Fibroblast of lung (primary cell): ENCODE measurements around the gene SAFB. TPM values are rescaled to one million over a fixed set of nuclear protein-coding genes. Genes with fewer than 3 reads are reported as not detected.

ENCODE experiments used
- DNase-seq, 2 donors: peaks; one replicate each; pipeline versions ENCODE4 v3.0.0 to v3.0.0-alpha.2; 2010; ENCODE audit warnings: low read depth in 2 of 2
- H2AFZ ChIP-seq: 2 replicates; pipeline ENCODE4 v1.5.1; 2012; ENCODE audit warnings: low read length, control low read depth, inconsistent platforms
- H3K27ac ChIP-seq: 2 replicates; pipeline ENCODE4 v1.5.1; 2011; ENCODE audit warnings: low read length, control low read depth; ENCODE audit not compliant: insufficient read depth
- H3K27me3 ChIP-seq: 2 replicates; pipeline ENCODE4 v1.5.1; 2011; ENCODE audit warnings: mild to moderate bottlenecking, low read length; ENCODE audit not compliant: control insufficient read depth, insufficient read depth
- H3K36me3 ChIP-seq: 2 replicates; pipeline ENCODE4 v1.5.1; 2011; ENCODE audit warnings: low read length; ENCODE audit not compliant: control insufficient read depth, insufficient read depth
- H3K4me1 ChIP-seq: 2 replicates; pipeline ENCODE4 v1.5.1; 2011; ENCODE audit warnings: low read length; ENCODE audit not compliant: control insufficient read depth, insufficient read depth; ENCODE audit errors: extremely low read depth
- H3K4me2 ChIP-seq: 2 replicates; pipeline ENCODE4 v1.5.1; 2011; ENCODE audit warnings: low read length, control low read depth; ENCODE audit not compliant: insufficient read depth; ENCODE audit errors: extremely low read depth
- H3K4me3 ChIP-seq, 4 experiments: fragments of 200-600 bp in 1 of 4; sonication (generic) in 1 of 4; replicated peaks in 1 of 4; 2 replicates each; pipeline ENCODE4 v1.5.1; 2011 to 2016; ENCODE audit warnings: low read length in 4 of 4, low read depth in 3 of 4, mild to moderate bottlenecking in 3 of 4, control low read depth in 2 of 4, inconsistent platforms in 1 of 4, mixed read lengths in 1 of 4; ENCODE audit not compliant: insufficient read depth in 1 of 4; ENCODE audit errors: control extremely low read depth in 1 of 4
- H3K79me2 ChIP-seq: 2 replicates; pipeline ENCODE4 v1.5.1; 2012; ENCODE audit warnings: mild to moderate bottlenecking, low read length, inconsistent platforms; ENCODE audit not compliant: control insufficient read depth, insufficient read depth
- H3K9ac ChIP-seq: 2 replicates; pipeline ENCODE4 v1.5.1; 2011; ENCODE audit warnings: mild to moderate bottlenecking, low read length, control low read depth; ENCODE audit not compliant: insufficient read depth
- H3K9me3 ChIP-seq: 2 replicates; pipeline ENCODE4 v1.5.1; 2012; ENCODE audit warnings: low read depth, low read length; ENCODE audit not compliant: control insufficient read depth, insufficient read depth
- H4K20me1 ChIP-seq: 2 replicates; pipeline ENCODE4 v1.5.1; 2011; ENCODE audit warnings: low read length; ENCODE audit not compliant: control insufficient read depth, insufficient read depth; ENCODE audit errors: extremely low read depth
- EZH2 ChIP-seq: IDR thresholded peaks from 2 replicates; pipeline ENCODE4 v1.5.1; 2012; ENCODE audit warnings: low read length, control low read depth, mild to moderate bottlenecking; ENCODE audit errors: missing control alignments
- polyA plus RNA-seq, 2 donors: library from polyadenylated mRNA; depleted of rRNA in 1 of 2; stranded (reverse) in 1 of 2; unstranded in 1 of 2; fragments of >200 nt; gene quantifications; 2 replicates each; pipeline ENCODE4 v1.2.1, GENCODE V29; 2011 to 2012; ENCODE audit warnings: missing spikeins in 1 of 2
- total RNA-seq: library from RNA; depleted of rRNA; stranded (reverse); fragments of >200 nt; gene quantifications from 2 replicates; pipeline ENCODE4 v1.2.1, GENCODE V29; 2014
- TF ChIP-seq, protein P1 (sequence below), 2 donors: IDR thresholded peaks in 1 of 2; conservative IDR thresholded peaks in 1 of 2; 1 replicate in 1 of 2; 2 replicates in 1 of 2; pipeline ENCODE4 v1.5.1; 2011 to 2012; ENCODE audit warnings: low read length in 2 of 2, control low read depth in 1 of 2, inconsistent platforms in 1 of 2, low read depth in 1 of 2, mild to moderate bottlenecking in 1 of 2

The SAFB gene
- total and polyA plus RNA-seq, 2 donors (not counting 1 experiment from before 2014, with no cell fraction given), result 28.0 to 51.0 TPM

DNA sequence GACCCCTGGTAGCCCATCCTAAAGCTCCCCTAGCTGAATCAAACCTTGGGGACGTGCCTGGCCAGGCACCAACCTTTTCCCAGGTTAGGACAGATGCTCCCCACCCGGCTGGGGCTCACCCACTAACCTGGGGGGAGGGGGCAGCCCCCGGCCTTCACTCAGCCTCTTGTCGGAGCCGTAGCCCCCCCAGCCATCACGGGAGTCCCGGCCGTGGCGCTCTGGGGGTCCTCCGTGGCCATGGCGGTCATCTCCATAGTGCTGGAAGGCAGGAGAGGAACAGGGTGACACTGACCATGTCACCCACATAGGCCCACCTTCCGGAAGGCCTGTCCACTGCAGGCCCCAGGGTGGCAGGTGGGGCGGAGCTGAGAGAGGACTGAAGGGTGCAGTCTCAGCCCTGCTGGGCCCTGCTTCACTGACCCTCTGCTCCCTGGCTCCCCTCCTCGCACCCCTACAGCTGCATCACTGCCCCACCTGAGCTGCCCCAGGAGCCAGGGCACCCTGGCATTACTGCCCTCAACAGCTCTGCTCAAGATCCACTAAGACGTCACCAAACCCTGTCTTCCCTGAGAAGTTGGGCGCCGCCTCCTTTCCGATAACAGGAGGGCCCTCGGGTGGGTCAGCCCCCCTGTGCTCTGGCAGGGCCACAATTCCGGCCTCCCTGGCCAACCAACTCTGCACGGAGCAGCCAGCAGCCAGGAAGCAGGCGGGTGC lies 32.6 kb upstream of the SAFB start:
- no peak for TF ChIP-seq EZH2
- TF ChIP-seq, protein P1, sequence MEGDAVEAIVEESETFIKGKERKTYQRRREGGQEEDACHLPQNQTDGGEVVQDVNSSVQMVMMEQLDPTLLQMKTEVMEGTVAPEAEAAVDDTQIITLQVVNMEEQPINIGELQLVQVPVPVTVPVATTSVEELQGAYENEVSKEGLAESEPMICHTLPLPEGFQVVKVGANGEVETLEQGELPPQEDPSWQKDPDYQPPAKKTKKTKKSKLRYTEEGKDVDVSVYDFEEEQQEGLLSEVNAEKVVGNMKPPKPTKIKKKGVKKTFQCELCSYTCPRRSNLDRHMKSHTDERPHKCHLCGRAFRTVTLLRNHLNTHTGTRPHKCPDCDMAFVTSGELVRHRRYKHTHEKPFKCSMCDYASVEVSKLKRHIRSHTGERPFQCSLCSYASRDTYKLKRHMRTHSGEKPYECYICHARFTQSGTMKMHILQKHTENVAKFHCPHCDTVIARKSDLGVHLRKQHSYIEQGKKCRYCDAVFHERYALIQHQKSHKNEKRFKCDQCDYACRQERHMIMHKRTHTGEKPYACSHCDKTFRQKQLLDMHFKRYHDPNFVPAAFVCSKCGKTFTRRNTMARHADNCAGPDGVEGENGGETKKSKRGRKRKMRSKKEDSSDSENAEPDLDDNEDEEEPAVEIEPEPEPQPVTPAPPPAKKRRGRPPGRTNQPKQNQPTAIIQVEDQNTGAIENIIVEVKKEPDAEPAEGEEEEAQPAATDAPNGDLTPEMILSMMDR (conservative IDR thresholded peaks at IDR 0.05 in 1 of 2, IDR thresholded peaks at IDR 0.05 in 1 of 2; ENCODE audit: low read depth in 1 of 2, low read length in 2 of 2), result no peak
- no peak for DNase-seq
- Histone ChIP-seq H3K4me3 (no peak overlapping the region), H3K79me2 (no peaks in the 10 kb centered on the region), H3K27me3 (no peaks in the 10 kb centered on the region), H3K9me3 (no peaks in the 10 kb centered on the region), H3K27ac (no peak overlapping the region), H3K36me3 (peaks cover 34% of the 10 kb centered on the region), H2AFZ (no peak overlapping the region), H3K9ac (no peak overlapping the region), H3K4me2 (no peak overlapping the region), H4K20me1 (no peaks in the 10 kb centered on the region), H3K4me1 (no peaks in the 10 kb centered on the region)

DNA sequence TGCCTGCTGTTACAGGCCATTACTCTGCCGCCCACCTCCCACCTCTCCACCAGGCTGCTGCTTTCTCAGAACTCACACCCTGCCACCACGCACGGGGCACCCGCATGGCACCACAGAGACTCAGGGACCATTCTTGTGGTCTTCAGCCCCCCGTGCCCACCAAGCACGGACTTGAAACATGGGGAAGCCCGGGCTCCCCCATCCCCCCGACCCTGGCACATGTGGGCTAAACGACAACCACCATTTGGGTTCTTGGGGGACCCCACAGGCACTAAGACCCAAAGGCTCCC lies 32.1 kb upstream of the SAFB start:
- Histone ChIP-seq H4K20me1 (no peaks in the 10 kb centered on the region), H3K36me3 (peaks cover 34% of the 10 kb centered on the region), H2AFZ (no peak overlapping the region)

DNA sequence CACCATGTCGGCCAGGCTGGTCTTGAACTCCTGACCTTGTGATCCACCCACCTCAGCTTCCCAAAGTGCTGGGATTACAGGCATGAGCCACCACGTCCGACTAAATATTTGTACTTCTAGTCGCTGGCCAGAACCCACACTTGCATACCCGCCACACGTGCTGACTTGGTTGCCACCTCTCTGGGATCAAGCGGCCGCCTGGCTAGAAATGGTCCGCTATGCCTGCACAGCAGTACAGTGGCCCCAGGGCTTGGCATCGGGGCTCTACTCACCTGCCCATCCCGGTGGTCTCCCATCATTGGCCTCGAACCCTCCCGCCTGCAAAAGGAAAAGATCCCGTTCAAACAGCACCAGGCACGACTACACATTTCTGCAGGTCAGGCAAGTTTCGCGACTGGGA lies 31.4 kb upstream of the SAFB start:
- H4K20me1 ChIP-seq, result no peaks in the 10 kb centered on the region

More for the DNA sequence above, 32.1 kb upstream of the SAFB start:
- no peaks in the 10 kb centered on the region for H3K79me2 ChIP-seq
- no peaks in the 10 kb centered on the region for H3K27me3 ChIP-seq
- H3K9ac ChIP-seq, result no peak overlapping the region
- no peak overlapping the region for H3K4me3 ChIP-seq
- DNase-seq, result no peak
- no peak overlapping the region for H3K4me2 ChIP-seq
- no peaks in the 10 kb centered on the region for H3K9me3 ChIP-seq
- H3K27ac ChIP-seq, result no peak overlapping the region
- TF ChIP-seq EZH2, result no peak
- TF ChIP-seq, protein P1 (conservative IDR thresholded peaks at IDR 0.05 in 1 of 2, IDR thresholded peaks at IDR 0.05 in 1 of 2; ENCODE audit: low read depth in 1 of 2, low read length in 2 of 2), result no peak
- H3K4me1 ChIP-seq, result no peaks in the 10 kb centered on the region

More for the DNA sequence above, 31.4 kb upstream of the SAFB start:
- Histone ChIP-seq H3K36me3 (peaks cover 34% of the 10 kb centered on the region), H3K4me1 (no peaks in the 10 kb centered on the region), H3K4me2 (no peak overlapping the region), H3K9ac (no peak overlapping the region), H3K27ac (no peak overlapping the region), H3K27me3 (no peaks in the 10 kb centered on the region), H2AFZ (no peak overlapping the region), H3K79me2 (no peaks in the 10 kb centered on the region), H3K9me3 (no peaks in the 10 kb centered on the region), H3K4me3 (no peak overlapping the region)
- TF ChIP-seq, protein P1 (conservative IDR thresholded peaks at IDR 0.05 in 1 of 2, IDR thresholded peaks at IDR 0.05 in 1 of 2; ENCODE audit: low read depth in 1 of 2, low read length in 2 of 2), result no peak
- TF ChIP-seq EZH2, result no peak
- DNase-seq, result no peak
